HG03196 (cell line): ENCODE data around the gene ADCY5.

Experiments used
- ATAC-seq: cut with Tn5 transposase; IDR thresholded peaks from one replicate; pipeline ENCODE4 v1.9.1; 2021; ENCODE audit not compliant: unreplicated experiment

The ADCY5 gene

GRCh38 chr3:123372686-123373473 lies 76.0 kb downstream of the ADCY5 start:
- no peak for ATAC-seq

- no peak for ATAC-seq
Measured at GRCh38 chr3:123371859-123372685, 76.8 kb downstream of the ADCY5 start.

GRCh38 chr3:123371426-123371825 lies 77.5 kb downstream of the ADCY5 start:
- no peak for ATAC-seq

- ATAC-seq, result no peak
Measured at GRCh38 chr3:123370819-123371218, 78.1 kb downstream of the ADCY5 start.

GRCh38 chr3:123369085-123369484 lies 79.8 kb downstream of the ADCY5 start:
- no peak for ATAC-seq

- no peak for ATAC-seq
Measured at GRCh38 chr3:123367467-123368154, 81.3 kb downstream of the ADCY5 start.

GRCh38 chr3:123365450-123366143 lies 83.3 kb downstream of the ADCY5 start:
- ATAC-seq, result no peak

- ATAC-seq, result no peak
Measured at GRCh38 chr3:123361071-123361470, 87.8 kb downstream of the ADCY5 start.

- ATAC-seq, result no peak
Measured at GRCh38 chr3:123357275-123357674, 91.6 kb downstream of the ADCY5 start.

- no peak for ATAC-seq
Measured at GRCh38 chr3:123353850-123354233, 95.0 kb downstream of the ADCY5 start.

GRCh38 chr3:123353227-123353849 lies 95.6 kb downstream of the ADCY5 start:
- ATAC-seq, result no peak

GRCh38 chr3:123352134-123352554 lies 96.7 kb downstream of the ADCY5 start:
- no peak for ATAC-seq

- no peak for ATAC-seq
Measured at GRCh38 chr3:123351501-123351900, 97.4 kb downstream of the ADCY5 start.

GRCh38 chr3:123350971-123351370 lies 97.9 kb downstream of the ADCY5 start:
- no peak for ATAC-seq

- ATAC-seq, result no peak
Measured at GRCh38 chr3:123349566-123350435, 99.1 kb downstream of the ADCY5 start.

GRCh38 chr3:123349201-123349535 lies 99.7 kb downstream of the ADCY5 start:
- ATAC-seq, result no peak

GRCh38 chr3:123348471-123349200 lies 100.3 kb downstream of the ADCY5 start:
- no peak for ATAC-seq

GRCh38 chr3:123347691-123348264 lies 101.1 kb downstream of the ADCY5 start:
- no peak for ATAC-seq

GRCh38 chr3:123347205-123347604 lies 101.7 kb downstream of the ADCY5 start:
- ATAC-seq, result no peak
